ENCODE measurements around the gene LENG8. TPM values are rescaled to one million over a fixed set of nuclear protein-coding genes. Genes with fewer than 3 reads are reported as not detected.

The LENG8 gene
- total and polyA plus RNA-seq, 4 donors = 6.9 to 46.7 (median 18.7) TPM

GRCh38 chr19:54484451-54484850 lies 35.5 kb downstream of the LENG8 start:
- Histone ChIP-seq H3K4me3 (ENCODE audit: low read depth in 1 of 3, low read length in 3 of 3) (no peak overlapping the region), H3K36me3 (ENCODE audit: control insufficient read depth in 4 of 4, insufficient read depth in 3 of 4, low read depth in 1 of 4, low read length in 3 of 4) (no peaks in the 10 kb centered on the region), H3K4me1 (ENCODE audit: control insufficient read depth in 4 of 4, insufficient read depth in 4 of 4, low read length in 3 of 4) (no peaks in the 10 kb centered on the region), H3K27ac (ENCODE audit: low read depth in 1 of 2, low read length in 2 of 2) (no peak overlapping the region), H3K9ac (ENCODE audit: low read depth in 1 of 2, low read length in 2 of 2) (no peak overlapping the region), H3K9me3 (ENCODE audit: control insufficient read depth in 4 of 4, low read length in 3 of 4) (no peaks in the 10 kb centered on the region), H3K27me3 (ENCODE audit: control insufficient read depth in 4 of 4, insufficient read depth in 4 of 4, low read length in 3 of 4) (peaks cover 0 to 3% (median under 1%) of the 10 kb centered on the region in 4 donors)
- DNase-seq (ENCODE audit: low spot score) = no peak
- WGBS = 76% methylated on average over 10 of the region's 10 CpGs
- TF ChIP-seq FOXA2 (IDR thresholded peaks at IDR 0.05) (no peak), RAD21 (IDR thresholded peaks at IDR 0.05) (no peak), SP1 (IDR thresholded peaks at IDR 0.05) (no peak), NR2F2 (IDR thresholded peaks at IDR 0.05) (no peak), GABPA (IDR thresholded peaks at IDR 0.05 in 1 of 2, conservative IDR thresholded peaks at IDR 0.05 in 1 of 2) (no peak), JUND (IDR thresholded peaks at IDR 0.05) (no peak), HNF4A (conservative IDR thresholded peaks at IDR 0.05) (no peak), FOXA1 (IDR thresholded peaks at IDR 0.05) (no peak), EGR1 (IDR thresholded peaks at IDR 0.05; ENCODE audit: low read depth in 2 of 2) (no peak)
- TF ChIP-seq, protein P1, sequence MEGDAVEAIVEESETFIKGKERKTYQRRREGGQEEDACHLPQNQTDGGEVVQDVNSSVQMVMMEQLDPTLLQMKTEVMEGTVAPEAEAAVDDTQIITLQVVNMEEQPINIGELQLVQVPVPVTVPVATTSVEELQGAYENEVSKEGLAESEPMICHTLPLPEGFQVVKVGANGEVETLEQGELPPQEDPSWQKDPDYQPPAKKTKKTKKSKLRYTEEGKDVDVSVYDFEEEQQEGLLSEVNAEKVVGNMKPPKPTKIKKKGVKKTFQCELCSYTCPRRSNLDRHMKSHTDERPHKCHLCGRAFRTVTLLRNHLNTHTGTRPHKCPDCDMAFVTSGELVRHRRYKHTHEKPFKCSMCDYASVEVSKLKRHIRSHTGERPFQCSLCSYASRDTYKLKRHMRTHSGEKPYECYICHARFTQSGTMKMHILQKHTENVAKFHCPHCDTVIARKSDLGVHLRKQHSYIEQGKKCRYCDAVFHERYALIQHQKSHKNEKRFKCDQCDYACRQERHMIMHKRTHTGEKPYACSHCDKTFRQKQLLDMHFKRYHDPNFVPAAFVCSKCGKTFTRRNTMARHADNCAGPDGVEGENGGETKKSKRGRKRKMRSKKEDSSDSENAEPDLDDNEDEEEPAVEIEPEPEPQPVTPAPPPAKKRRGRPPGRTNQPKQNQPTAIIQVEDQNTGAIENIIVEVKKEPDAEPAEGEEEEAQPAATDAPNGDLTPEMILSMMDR (IDR thresholded peaks at IDR 0.05; ENCODE audit: low read depth, low read length, missing input control) = no peak

DNA sequence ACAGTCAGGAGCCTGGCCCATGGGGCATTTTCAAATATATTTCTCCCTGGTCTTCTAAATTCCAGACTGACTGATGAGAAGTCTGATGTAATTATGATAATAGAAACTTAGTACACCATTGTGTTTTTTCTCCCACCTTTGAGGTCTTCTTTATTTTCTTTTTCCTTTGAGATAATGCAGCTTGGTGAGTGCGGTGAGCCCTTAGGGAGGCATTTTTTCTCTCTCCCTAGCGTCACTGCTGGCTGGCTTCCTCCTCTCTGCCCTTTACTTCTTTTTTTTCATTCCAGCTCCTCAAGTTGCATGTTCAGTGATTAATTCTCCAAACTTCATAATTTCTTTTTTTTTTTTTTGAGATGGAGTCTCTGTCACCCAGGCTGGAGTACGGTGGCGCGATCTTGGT lies 36.9 kb downstream of the LENG8 start:
- DNase-seq (ENCODE audit: low spot score) = no peak
- TF ChIP-seq FOXA1 (IDR thresholded peaks at IDR 0.05) (no peak), RXRA (IDR thresholded peaks at IDR 0.05) (no peak), NR2F2 (IDR thresholded peaks at IDR 0.05) (no peak), JUND (IDR thresholded peaks at IDR 0.05) (no peak), TAF1 (conservative IDR thresholded peaks at IDR 0.05) (no peak), HNF4G (IDR thresholded peaks at IDR 0.05) (no peak)
- TF ChIP-seq, protein P1 (IDR thresholded peaks at IDR 0.05; ENCODE audit: low read depth, low read length, missing input control) = no peak
- TF ChIP-seq, protein P2, sequence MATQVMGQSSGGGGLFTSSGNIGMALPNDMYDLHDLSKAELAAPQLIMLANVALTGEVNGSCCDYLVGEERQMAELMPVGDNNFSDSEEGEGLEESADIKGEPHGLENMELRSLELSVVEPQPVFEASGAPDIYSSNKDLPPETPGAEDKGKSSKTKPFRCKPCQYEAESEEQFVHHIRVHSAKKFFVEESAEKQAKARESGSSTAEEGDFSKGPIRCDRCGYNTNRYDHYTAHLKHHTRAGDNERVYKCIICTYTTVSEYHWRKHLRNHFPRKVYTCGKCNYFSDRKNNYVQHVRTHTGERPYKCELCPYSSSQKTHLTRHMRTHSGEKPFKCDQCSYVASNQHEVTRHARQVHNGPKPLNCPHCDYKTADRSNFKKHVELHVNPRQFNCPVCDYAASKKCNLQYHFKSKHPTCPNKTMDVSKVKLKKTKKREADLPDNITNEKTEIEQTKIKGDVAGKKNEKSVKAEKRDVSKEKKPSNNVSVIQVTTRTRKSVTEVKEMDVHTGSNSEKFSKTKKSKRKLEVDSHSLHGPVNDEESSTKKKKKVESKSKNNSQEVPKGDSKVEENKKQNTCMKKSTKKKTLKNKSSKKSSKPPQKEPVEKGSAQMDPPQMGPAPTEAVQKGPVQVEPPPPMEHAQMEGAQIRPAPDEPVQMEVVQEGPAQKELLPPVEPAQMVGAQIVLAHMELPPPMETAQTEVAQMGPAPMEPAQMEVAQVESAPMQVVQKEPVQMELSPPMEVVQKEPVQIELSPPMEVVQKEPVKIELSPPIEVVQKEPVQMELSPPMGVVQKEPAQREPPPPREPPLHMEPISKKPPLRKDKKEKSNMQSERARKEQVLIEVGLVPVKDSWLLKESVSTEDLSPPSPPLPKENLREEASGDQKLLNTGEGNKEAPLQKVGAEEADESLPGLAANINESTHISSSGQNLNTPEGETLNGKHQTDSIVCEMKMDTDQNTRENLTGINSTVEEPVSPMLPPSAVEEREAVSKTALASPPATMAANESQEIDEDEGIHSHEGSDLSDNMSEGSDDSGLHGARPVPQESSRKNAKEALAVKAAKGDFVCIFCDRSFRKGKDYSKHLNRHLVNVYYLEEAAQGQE (IDR thresholded peaks at IDR 0.05) = no peak
- TF ChIP-seq, protein P3, sequence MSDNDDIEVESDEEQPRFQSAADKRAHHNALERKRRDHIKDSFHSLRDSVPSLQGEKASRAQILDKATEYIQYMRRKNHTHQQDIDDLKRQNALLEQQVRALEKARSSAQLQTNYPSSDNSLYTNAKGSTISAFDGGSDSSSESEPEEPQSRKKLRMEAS (IDR thresholded peaks at IDR 0.05) = no peak
- no peak overlapping the region for H3K4me3 ChIP-seq (ENCODE audit: low read depth in 1 of 3, low read length in 3 of 3)
- no peaks in the 10 kb centered on the region for H3K36me3 ChIP-seq (ENCODE audit: control insufficient read depth in 4 of 4, insufficient read depth in 3 of 4, low read depth in 1 of 4, low read length in 3 of 4)
- H3K27ac ChIP-seq (ENCODE audit: low read depth in 1 of 2, low read length in 2 of 2) = no peak overlapping the region
- H3K9ac ChIP-seq (ENCODE audit: low read depth in 1 of 2, low read length in 2 of 2) = no peak overlapping the region
- H3K4me1 ChIP-seq (ENCODE audit: control insufficient read depth in 4 of 4, insufficient read depth in 4 of 4, low read length in 3 of 4) = no peaks in the 10 kb centered on the region
- H3K27me3 ChIP-seq (ENCODE audit: control insufficient read depth in 4 of 4, insufficient read depth in 4 of 4, low read length in 3 of 4) = peaks cover 0 to 4% (median 2%) of the 10 kb centered on the region in 4 donors
- WGBS = 71% methylated on average over 5 of the region's 5 CpGs
- H3K9me3 ChIP-seq (ENCODE audit: control insufficient read depth in 4 of 4, low read length in 3 of 4) = no peaks in the 10 kb centered on the region
